GM12878 (cell line): ENCODE data around the gene AQP7. TPM values are rescaled to one million over a fixed set of nuclear protein-coding genes. Genes with fewer than 3 reads are reported as not detected.

Source experiments
- ATAC-seq: fragments of 200-7000 bp; cut with Tn5 transposase; 3 replicates; pipeline ENCODE4 v1.9.1; 2020; ENCODE audit warnings: mild to moderate bottlenecking, moderate library complexity
- BruUV-seq: library from RNA; stranded (reverse); fragments of 400-500 nt; replicated peaks from 2 replicates; lab custom pipeline; 2021; lab: Mats Ljungman, UMichigan
- CTCF ChIA-PET: fragments of 300-600 bp; sonication (Branson Sonifier 250); formaldehyde crosslinking; extraction: SDS; loops from one replicate; lab custom pipeline; 2021; ENCODE audit warnings: inconsistent platforms; lab: Yijun Ruan, JAX
- POLR2A ChIA-PET: fragments of 350-600 bp; formaldehyde crosslinking; extraction: SDS; loops from one replicate; lab custom pipeline; 2021; ENCODE audit warnings: inconsistent platforms; lab: Charles Lee
- RAD21 ChIA-PET: fragments of 300-600 bp; sonication (Branson Sonifier 250); formaldehyde crosslinking; loops from one replicate; lab custom pipeline; 2023; ENCODE audit warnings: antibody characterized with exemption; ENCODE audit not compliant: unreplicated experiment; lab: Charles Lee
- SMC1A ChIA-PET: fragments of 300-600 bp; sonication (Branson Sonifier 250); formaldehyde crosslinking; loops from one replicate; lab custom pipeline; 2023; ENCODE audit not compliant: unreplicated experiment, uncharacterized antibody; lab: Charles Lee
- DNase-seq: peaks from one replicate; pipeline ENCODE4 v3.0.0-alpha.2; 2011; ENCODE audit warnings: low read depth, low spot score
- FAIRE-seq: peaks from 3 replicates; lab custom pipeline; 2011; peaks lifted over from hg19 to GRCh38; lab: Jason Lieb, UNC
- H2AFZ ChIP-seq: 2 replicates; pipeline ENCODE4 v1.6.0; 2011; ENCODE audit warnings: low read depth, low read length, control low read depth; ENCODE audit not compliant: control insufficient read depth
- H3K27ac ChIP-seq: 2 replicates; pipeline ENCODE4 v1.5.1; 2011; ENCODE audit warnings: control low read depth; ENCODE audit not compliant: control insufficient read depth, insufficient read depth
- H3K27me3 ChIP-seq, 2 experiments: replicated peaks in 1 of 2; 2 replicates each; pipeline versions ENCODE4 v1.6.0 to v1.6.1; 2011; ENCODE audit warnings: low read length in 1 of 2; ENCODE audit not compliant: control insufficient read depth in 2 of 2, insufficient read depth in 2 of 2
- H3K36me3 ChIP-seq, 2 experiments: 2 replicates each; pipeline ENCODE4 v1.5.1; 2011; ENCODE audit warnings: low read length in 1 of 2; ENCODE audit not compliant: control insufficient read depth in 2 of 2, insufficient read depth in 2 of 2
- H3K4me1 ChIP-seq: 2 replicates; pipeline ENCODE4 v1.6.1; 2011; ENCODE audit warnings: mild to moderate bottlenecking, low read length, moderate library complexity, mixed read lengths; ENCODE audit not compliant: control insufficient read depth, insufficient read depth
- H3K4me2 ChIP-seq: 2 replicates; pipeline ENCODE4 v1.6.0; 2011; ENCODE audit warnings: control low read depth; ENCODE audit not compliant: control insufficient read depth, insufficient read depth
- H3K4me3 ChIP-seq: fragments of 200-600 bp; sonication (generic); 2 replicates; pipeline ENCODE4 v1.5.1; 2016
- H3K79me2 ChIP-seq: 2 replicates; pipeline ENCODE4 v1.6.0; 2011; ENCODE audit warnings: low read length; ENCODE audit not compliant: control insufficient read depth, insufficient read depth
- H3K9ac ChIP-seq: 2 replicates; pipeline ENCODE4 v1.8.0; 2011; ENCODE audit warnings: low read length, control low read depth, mixed read lengths; ENCODE audit not compliant: control insufficient read depth, insufficient read depth
- H3K9me3 ChIP-seq: replicated peaks from 3 replicates; pipeline ENCODE4 v1.5.1; 2011; ENCODE audit warnings: mild to moderate bottlenecking, low read length; ENCODE audit not compliant: control insufficient read depth, insufficient read depth
- H4K20me1 ChIP-seq: 2 replicates; pipeline ENCODE4 v1.6.0; 2011; ENCODE audit not compliant: control insufficient read depth, insufficient read depth
- HDGF ChIP-seq: fragments of 450-650 bp; IDR thresholded peaks from 2 replicates; pipeline ENCODE4 v1.6.1; 2016; ENCODE audit warnings: antibody characterized with exemption
- IRF4 ChIP-seq: IDR thresholded peaks from 2 replicates; pipeline ENCODE4 v1.6.1; 2011; ENCODE audit warnings: low read depth, low read length
- MEF2B ChIP-seq: fragments of 450-650 bp; IDR thresholded peaks from 2 replicates; pipeline ENCODE4 v1.6.1; 2018; ENCODE audit warnings: mild to moderate bottlenecking, moderate library complexity; ENCODE audit not compliant: partially characterized antibody, poor library complexity, severe bottlenecking
- MTA2 ChIP-seq: fragments of 450-650 bp; IDR thresholded peaks from 2 replicates; pipeline ENCODE4 v1.6.1; 2016; ENCODE audit warnings: low read depth, mild to moderate bottlenecking, moderate library complexity
- NFYB ChIP-seq: IDR thresholded peaks from 2 replicates; pipeline ENCODE4 v1.6.1; 2011; ENCODE audit warnings: low read depth, mild to moderate bottlenecking, low read length, improper control_type of control experiment, moderate library complexity; ENCODE audit not compliant: insufficient read depth
- POU2F2 ChIP-seq: IDR thresholded peaks from 3 replicates; pipeline ENCODE4 v1.6.1; 2011; ENCODE audit warnings: low read depth, mild to moderate bottlenecking, low read length, borderline replicate concordance
- REST ChIP-seq: IDR thresholded peaks from 2 replicates; pipeline ENCODE4 v1.6.1; 2012; ENCODE audit warnings: mild to moderate bottlenecking, low read depth, low read length
- SIX5 ChIP-seq: IDR thresholded peaks from 2 replicates; pipeline ENCODE4 v1.6.1; 2011; ENCODE audit warnings: mild to moderate bottlenecking, low read depth, low read length, moderate library complexity; ENCODE audit not compliant: severe bottlenecking
- WGBS: methylation state at CpG from one replicate; pipeline ENCODE4 v1.1.6; 2016; ENCODE audit warnings: low lambda C conversion rate; ENCODE audit not compliant: insufficient replicate concordance, insufficient coverage; ENCODE audit errors: missing lambda C conversion rate; 5-methylcytosine and 5-hydroxymethylcytosine counted together
- in situ Hi-C: fragments of 300-500 bp; cut with MboI; formaldehyde crosslinking; loops from 9 replicates; pipeline ENCODE4 v1.14.3; 2018; ENCODE audit warnings: mixed read lengths
- intact Hi-C: fragments of 100-400 bp; cut with micrococcal nuclease; formaldehyde crosslinking; loops from one replicate; pipeline ENCODE4 v1.14.2; 2022; ENCODE audit not compliant: unreplicated experiment
- polyA plus RNA-seq, 11 experiments: library from polyadenylated mRNA; depleted of rRNA in 4 of 11; unstranded in 6 of 11; stranded (reverse) in 5 of 11; fragments of >200 nt; fragmentation: Nextera tagmentation in 4 of 11; fragmentation: Illumina TruSeq in 1 of 11; extraction: Ambion mirVana in 4 of 11; extraction: Trizol in 1 of 11; gene quantifications; 1 replicate in 1 of 11; 2 replicates in 10 of 11; pipeline versions ENCODE4 v1.2.1 to v1.2.3, GENCODE V29; 2011 to 2016; ENCODE audit warnings: inconsistent platforms in 2 of 11, missing spikeins in 2 of 11, low read depth in 1 of 11
- total RNA-seq, 4 experiments: library from RNA; depleted of rRNA in 3 of 4; stranded (reverse); fragments of >200 nt in 3 of 4; fragmentation: Illumina TruSeq in 1 of 4; extraction: Trizol in 1 of 4; gene quantifications; 2 replicates each; pipeline versions ENCODE4 v1.2.1 to v1.2.3, GENCODE V29; 2013 to 2021
- TF ChIP-seq, protein P1 (sequence below): fragments of 450-650 bp; IDR thresholded peaks from 2 replicates; pipeline ENCODE4 v1.6.1; 2017; ENCODE audit warnings: mild to moderate bottlenecking, low read depth, inconsistent platforms; ENCODE audit not compliant: poor library complexity, severe bottlenecking

The AQP7 gene
- total and polyA plus RNA-seq, 10 of the 15 experiments (the other 5 are each of a cell fraction or from before 2014, with no cell fraction given), result 0.04 to 0.18 (median 0.04) TPM; not detected in 7

DNA sequence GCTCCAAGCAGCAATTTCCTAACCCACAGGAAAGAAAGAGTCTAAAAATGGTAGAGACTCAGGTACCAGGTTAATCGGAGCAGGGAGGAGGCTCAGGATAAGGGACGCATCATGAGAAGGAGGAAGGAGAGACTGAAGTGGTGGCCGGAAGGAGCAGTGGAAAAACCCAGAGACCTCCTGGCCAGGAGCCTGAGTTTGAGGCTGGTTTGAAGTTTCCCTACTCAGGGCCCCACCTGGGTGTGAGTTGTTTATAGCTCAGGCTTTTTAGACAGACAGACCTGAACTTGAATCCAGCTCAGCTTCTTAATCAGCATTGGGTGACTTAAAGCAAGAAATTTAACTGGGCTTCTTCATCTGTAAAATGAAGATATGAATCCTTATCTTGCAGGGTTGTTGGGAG, 11.9 kb upstream of the AQP7 start:
- SMC1A ChIA-PET, result interaction anchor here (1.1 to 2.8 kb wide), 3 partner anchors 39 to 59 kb away, joined by 3 to 18 read pairs (median 5); partner anchors contain the start of gene NOL6
- Histone ChIP-seq H4K20me1 (no peaks in the 10 kb centered on the region), H3K9me3 (no peaks in the 10 kb centered on the region), H3K4me3 (no peak overlapping the region), H3K4me2 (no peak overlapping the region), H3K79me2 (no peaks in the 10 kb centered on the region), H3K27ac (no peak overlapping the region), H3K4me1 (no peaks in the 10 kb centered on the region), H3K27me3 (no peaks in the 10 kb centered on the region; a peak in 1 of 4 replicates), H3K9ac (no peak overlapping the region), H3K36me3 (no peaks in the 10 kb centered on the region), H2AFZ (no peak overlapping the region)
- no peak for TF ChIP-seq MEF2B
- TF ChIP-seq HDGF, result no peak
- no peak for TF ChIP-seq IRF4
- TF ChIP-seq REST, result no peak
- TF ChIP-seq NFYB, result no peak
- TF ChIP-seq MTA2, result no peak
- TF ChIP-seq POU2F2, result no peak
- TF ChIP-seq SIX5, result no peak
- TF ChIP-seq, protein P1, sequence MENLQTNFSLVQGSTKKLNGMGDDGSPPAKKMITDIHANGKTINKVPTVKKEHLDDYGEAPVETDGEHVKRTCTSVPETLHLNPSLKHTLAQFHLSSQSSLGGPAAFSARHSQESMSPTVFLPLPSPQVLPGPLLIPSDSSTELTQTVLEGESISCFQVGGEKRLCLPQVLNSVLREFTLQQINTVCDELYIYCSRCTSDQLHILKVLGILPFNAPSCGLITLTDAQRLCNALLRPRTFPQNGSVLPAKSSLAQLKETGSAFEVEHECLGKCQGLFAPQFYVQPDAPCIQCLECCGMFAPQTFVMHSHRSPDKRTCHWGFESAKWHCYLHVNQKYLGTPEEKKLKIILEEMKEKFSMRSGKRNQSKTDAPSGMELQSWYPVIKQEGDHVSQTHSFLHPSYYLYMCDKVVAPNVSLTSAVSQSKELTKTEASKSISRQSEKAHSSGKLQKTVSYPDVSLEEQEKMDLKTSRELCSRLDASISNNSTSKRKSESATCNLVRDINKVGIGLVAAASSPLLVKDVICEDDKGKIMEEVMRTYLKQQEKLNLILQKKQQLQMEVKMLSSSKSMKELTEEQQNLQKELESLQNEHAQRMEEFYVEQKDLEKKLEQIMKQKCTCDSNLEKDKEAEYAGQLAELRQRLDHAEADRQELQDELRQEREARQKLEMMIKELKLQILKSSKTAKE, result no peak
- no TSS peak for BruUV-seq
- in situ Hi-C loops (no loop called here), intact Hi-C loops (no loop called here)
- RAD21 ChIA-PET, result interaction anchor here (1.8 to 3.2 kb wide), 3 partner anchors 10 to 53 kb away, joined by 9 to 12 read pairs (median 11); no protein-coding TSS in a partner anchor
- WGBS, result 32% methylated on average over 3 of the region's 3 CpGs
- FAIRE-seq (no peak), ATAC-seq (peak; percentile 13; the same call in 1 of the 3 replicates), DNase-seq (no peak)
- POLR2A ChIA-PET, result no interaction called here
- CTCF ChIA-PET, result interaction anchor here (0.9 to 10.1 kb wide), 7 partner anchors 10 to 188 kb away, joined by 4 to 113 read pairs (median 7); partner anchors contain the start of gene AQP3
